Erythroblast (primary cell): ENCODE data around the gene HMGN3.

Experiments used
- GATA1 ChIP-seq: IDR thresholded peaks from 2 replicates; pipeline ENCODE4 v1.6.1; 2011; ENCODE audit warnings: low read depth, mild to moderate bottlenecking, control low read depth, low read length, moderate library complexity
- POLR2A ChIP-seq: IDR thresholded peaks from 2 replicates; pipeline ENCODE4 v1.6.1; 2011; ENCODE audit warnings: mild to moderate bottlenecking, low read length

GRCh38 chr6:79157961-79158644 is 76.4 kb downstream of the HMGN3 start:
- TF ChIP-seq POLR2A (no peak), GATA1 (no peak)
